NCI-H345 treated with DMSO at 0.1 percent for 48 hours (cell line): ENCODE measurements around the gene TFCP2L1.
A peak's percentile ranks its signal among the peaks of the same experiment; 100 is the strongest.

Source experiments
- DNase-seq: peaks from one replicate; lab custom pipeline; 2025; ENCODE audit not compliant: unreplicated experiment; lab: John Stamatoyannopoulos, UW

Gene TFCP2L1

DNA sequence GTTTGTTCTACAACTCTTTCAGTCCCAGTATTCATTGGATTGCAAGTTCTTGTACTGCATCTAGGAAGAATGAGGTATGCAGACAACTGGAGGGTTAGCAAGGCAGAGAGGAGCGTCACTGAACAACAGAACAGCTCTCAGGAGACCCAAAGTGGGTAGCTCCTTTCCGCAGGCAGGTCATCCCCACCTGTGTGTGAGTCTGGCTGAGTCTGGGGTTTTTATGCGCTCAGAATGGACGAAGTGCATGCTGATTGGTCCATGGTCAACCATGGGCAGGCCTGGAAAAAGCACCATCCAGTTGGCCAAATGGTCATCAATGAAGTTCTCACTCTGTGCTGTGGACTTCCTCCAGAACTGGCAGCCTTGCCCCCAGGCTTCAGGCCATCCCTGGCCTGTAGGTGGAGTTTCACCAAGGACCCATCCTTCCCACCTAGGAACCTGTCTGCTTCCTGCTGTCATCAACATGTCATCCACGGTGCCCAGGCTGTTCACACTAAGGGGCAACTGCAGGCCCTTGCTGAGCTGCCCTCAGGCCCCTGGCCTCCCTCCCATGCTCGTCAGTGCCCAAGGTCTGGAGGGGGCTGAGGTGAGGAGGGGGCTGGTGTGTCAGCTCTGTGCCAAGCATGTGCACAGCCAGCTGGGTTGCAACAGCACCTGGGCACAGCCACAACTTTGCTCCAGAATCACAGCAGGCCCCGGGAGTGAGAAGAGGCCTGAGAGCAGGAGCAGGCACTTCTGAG is 11.1 kb upstream of the TFCP2L1 start:
- no peak for DNase-seq

DNA sequence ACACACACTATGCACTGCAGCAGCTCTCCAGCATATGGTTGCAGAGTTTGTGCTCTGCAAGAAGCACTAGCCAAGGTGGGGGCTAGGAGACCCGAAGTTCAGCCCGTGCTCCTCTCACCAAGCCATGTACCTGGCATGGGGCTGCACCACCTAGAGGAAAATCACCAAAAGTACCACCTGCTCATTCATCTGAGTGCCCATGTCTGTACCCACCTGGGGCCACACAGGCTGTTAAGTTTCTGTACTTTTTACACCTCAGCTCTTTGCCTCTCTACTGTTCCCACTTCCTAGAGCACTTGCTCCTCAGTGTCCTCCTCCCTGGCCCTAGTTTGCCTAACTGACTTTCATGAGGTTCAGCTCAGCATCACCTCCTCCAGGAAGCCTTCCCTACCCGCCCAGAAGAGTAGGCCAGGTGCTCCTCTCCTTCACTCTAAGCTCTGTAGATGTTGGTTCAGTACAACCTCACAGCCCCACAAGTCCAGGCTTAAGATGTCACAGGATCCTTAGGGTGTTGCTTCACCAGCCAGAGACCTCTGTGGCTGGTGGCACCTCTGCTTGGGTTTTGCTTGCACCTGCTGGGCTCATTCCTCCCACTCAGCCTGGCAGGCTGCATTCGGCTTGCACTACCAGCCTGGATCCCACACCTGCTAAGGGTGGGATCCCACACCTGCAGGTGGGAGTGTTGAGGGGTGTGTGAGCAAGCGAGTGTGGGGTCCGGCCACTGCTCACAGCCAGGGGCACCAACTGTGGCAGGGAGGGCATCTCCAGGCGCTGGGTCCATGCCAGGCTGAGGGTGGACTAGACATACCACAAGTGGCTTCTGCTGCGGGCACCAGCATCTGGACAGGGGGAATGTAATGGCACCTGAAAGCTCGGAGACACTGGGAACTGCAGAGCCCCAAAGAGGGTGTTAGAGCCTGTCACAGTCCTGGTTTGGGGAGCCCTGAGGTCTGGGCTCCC is 10.2 kb upstream of the TFCP2L1 start:
- no peak for DNase-seq

DNA sequence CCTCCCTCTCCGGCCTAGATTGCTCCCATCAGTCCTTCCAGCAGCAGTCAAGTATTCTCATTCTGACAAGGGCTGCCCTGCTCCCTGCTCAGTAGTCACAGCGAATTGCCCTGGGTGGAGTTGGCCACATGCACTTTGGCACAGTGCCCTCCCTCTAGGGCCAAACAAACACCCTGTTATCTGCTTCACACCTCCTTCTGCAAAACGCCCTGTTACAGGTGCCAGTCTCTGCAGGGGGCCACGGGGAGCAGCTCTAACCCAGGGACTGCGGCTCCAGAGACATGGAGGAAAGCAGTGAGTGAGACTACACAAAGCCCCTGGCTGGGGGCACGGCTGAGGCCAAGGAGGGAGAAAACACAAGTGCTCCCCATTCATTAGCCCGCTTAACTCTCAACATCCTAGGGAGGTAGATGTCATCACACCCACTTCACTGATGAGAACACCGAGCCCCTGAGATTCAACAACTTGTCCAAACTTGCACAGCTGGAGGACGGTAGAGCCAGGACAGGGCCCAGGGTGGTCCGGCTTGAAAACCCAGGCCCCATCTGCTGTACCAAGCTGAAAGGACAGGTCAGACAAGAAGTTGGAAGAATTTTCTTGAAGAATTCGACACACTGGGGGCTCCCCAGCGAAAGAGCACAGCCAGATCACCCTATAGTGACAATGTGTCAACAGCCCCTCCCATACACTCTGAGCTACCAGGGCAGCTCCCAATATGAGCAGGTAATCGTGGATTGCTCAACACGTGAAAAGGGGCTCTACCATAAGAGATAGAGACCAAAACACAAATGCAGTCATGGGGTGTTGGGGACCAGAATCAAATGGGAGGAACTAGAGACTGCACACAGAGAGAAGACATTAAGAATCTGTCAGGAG is 8.7 kb upstream of the TFCP2L1 start:
- peak; percentile 89 for DNase-seq

DNA sequence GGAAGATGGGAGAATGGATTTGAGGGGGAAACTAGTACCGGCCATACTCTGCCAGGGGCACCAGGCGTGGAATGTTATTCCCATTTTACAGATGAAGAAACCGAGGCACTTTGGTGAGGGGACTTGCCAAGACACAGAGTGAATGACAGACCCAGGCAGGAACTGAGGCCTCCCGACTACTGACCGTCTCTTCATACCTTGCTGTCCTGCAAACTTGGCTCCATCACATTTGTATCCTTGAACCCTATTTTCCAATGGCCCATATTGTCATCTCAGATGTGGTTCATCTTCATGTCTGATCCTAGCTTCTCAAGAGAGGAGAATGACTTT is 6.2 kb upstream of the TFCP2L1 start:
- no peak for DNase-seq

DNA sequence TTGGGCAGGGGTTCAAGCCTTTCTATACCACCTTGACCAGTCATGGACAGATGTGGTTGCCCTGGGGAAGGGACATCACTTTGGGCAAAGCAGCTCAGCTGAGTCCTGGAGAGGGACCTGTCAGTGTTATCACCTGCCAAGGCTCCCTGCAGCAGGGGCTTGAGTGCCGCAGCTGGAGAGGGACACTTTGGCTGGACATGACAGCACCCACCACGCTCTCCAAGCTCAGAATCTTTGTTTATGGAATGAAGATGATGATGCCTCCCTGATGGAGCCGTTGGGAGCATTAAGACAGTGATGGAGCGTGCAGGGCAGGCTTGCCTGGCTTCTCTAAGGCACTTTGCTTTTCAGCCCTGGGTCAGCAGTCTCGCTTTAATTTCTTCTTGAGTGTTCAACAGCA is 4.3 kb upstream of the TFCP2L1 start:
- DNase-seq, result no peak

DNA sequence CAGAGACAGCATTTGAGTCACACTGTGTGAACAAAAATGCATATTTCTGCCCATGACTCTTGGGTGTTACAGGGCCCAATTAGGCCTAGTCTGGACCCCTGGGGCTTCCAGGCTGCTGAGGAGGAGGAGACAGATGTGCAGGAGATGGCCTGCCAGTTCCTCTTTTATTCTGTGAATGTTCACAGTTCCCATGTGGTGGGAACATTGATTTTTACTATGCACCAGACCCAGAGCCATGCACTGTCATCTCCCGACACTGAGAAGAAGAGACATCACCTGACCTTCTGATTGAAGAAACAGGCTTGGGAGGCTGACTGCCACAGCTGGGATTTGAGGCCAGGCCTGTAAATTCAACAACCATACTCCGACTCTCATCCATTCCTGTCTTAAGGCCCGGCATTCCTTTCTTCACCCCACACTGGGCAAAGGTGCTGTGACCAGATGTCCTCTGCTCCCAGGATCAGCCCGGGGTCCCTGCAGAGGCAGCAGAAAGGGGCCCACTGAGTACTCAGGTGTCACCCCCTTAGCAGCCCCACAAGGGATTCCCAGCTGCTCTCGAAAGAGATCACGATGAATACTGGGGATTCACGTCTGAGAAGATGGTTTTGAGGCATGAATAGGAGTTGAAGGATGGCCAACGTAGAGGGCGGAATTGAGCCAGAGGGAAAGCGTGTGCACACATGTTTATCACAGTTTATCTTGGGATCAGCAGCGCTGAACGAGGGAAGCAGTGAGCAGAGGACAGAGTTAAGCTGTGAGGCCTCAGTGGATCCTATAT is 3.6 kb upstream of the TFCP2L1 start:
- no peak for DNase-seq

DNA sequence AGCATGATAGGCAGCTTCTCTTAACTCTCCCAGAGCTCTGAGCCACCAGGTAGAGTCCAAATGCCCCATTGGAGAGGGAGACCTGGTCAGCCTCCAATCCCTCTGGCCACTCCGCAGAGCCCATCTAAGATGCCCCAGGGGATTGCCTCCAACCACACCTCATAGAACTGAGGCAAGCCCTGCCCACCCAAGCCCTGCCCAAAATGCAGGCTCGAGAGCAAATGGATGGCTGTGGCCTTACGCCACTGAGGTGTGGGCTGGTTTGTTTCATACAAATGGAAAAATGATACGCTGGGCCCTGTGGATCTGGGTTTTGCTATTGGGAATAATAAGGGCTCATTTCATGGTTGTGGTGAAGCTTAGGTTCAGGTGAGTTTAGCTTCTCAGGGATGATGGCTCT is 3.0 kb upstream of the TFCP2L1 start:
- DNase-seq, result no peak

DNA sequence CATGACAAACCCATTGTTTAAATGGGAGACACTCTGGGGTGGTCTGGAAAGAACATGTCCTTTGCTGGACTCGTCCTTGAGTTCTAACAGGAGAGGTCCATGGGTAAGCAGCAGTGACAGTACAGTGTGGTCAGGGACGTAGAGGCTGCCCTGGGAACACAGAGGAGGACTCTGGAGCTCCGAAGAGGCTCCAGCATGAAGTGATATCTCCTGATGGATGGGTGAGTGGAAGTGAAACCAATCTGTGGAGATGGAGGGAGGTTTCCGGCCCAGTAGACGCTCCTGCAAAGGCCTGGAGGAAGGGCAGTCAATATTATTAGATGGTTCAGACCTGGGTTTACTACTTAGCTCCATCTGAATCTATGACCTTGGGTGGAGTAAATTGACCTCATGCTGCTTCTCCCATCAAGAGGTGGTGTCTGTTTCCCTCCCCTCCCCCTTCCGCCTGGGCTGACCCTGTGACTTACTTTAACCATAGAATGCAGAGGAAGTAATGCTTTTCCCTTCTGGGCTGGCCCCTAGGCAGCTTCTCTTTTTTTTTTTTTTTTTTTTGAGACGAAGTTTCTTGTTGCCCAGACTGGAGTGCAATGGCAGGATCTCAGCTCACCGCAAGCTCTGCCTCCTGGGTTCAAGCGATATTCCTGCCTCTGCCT is 2.3 kb upstream of the TFCP2L1 start:
- DNase-seq, result no peak

DNA sequence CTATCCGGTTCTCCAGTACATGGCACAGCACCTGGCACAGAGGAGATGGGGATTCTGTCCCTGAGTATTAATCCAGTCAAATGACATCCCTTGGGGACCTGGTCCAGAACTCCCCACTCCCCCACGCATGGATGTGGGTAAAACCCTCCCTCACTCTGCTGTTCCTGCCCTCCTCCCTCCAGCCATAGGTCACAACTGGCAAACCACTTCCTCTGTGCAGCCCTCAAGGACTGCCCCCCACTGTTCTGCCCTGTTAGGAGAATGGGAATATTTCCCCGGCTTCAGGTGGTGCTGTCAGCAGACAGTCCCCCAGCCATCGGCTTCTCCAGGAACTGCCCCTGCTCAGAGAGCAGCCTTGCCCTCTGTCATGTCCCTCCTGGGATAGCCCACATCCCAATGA is 1.5 kb upstream of the TFCP2L1 start:
- no peak for DNase-seq

DNA sequence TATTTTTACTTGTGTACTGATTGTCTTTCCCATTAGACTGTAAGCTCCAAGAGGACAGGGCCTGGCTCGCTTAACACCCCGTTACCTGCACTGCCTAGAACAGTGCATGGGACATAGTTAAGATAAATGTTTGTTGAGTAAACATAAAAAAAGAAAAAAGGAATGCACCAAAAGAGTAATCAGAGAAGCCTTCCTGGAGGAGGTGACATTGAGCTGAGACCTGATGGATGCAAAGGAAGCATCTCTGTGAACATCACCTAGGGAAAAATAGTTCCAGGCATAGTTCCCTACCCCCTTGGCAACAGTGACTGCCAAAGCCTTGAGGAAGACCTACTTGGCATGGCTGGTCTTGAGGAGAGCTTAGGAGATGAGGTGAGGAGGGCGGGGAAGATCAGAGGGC is 924 bp upstream of the TFCP2L1 start:
- no peak for DNase-seq

DNA sequence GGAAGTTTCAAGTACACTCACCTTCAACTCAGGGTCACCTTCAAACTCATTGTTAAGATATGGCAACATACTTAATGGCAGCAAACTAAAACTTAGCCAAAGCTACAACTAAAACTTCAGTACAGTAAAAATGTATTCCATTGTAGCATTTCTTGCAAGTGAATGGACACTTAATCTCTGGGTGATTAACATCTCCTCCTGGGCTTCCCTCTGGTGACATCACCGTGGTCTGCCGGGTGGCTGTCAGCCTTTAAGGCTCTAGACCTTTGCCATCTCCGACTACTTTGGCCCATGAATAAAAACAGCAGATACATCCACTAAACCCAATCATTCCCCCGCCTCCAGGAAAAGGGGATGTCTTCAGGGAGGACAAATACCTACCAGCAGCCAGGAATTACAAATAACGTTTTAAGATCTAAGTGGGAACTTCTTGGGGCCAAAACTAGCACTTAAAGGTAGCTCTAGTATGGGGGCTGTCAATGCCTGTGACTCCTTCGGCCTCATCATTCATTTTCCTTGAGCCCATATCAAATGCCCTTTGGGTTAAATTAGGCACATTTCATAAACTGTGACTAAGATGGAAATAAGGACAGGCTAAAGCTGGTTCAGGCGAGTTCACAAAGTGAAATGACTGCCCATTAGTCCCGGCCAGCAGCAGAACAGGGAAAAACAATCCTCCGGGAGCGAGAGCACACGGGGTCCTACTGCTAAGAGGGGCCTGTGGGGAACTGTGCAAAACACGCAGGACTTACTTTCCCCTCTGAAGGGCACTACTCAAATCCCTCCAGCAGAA is 1.1 kb downstream of the TFCP2L1 start:
- no peak for DNase-seq

DNA sequence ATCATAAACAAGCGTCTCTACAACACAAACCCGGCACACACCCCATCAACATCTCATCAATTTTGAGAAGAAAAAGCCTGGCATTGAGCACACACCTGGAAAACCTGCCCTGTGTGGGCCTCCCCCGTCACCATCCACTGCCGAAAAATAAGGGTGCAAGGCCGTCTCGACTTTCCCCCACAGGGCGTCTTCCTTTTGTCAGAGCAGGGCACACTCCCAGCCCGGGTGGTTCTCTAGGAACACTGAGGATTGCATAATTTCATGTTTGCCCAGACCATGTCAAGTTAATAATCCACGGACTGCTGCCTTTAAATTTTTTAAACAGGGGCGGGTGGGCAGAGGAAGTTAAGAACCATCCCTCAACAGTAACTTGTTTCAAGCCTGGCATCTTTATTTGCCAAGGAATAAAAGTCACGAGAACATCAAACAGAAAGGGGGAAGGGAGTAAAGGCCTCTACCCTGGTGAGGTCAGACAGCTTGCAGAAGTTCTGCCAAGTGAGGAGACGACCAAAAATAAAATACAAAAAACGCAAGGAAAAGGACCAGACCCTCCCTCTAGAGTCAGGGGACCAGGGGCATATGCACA is 2.1 kb downstream of the TFCP2L1 start:
- DNase-seq, result no peak

DNA sequence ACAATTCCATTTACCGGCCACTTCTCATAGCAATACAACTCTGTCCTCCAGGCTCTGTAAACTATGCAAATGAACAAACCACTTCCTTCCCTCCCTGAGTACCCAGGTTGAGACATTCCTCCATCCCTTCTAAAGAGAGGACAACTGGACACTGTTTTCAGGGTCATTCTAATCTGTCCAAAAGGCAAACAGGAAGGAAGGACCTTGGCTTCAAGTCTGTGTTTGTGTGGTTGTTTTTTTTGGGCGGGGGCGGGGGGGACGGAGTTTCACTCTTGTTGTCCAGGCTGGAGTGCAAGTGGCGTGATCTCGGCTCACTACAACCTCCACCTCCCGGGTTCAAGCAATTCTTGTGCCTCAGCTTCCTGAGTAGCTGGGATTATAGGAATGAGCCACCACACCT is 3.3 kb downstream of the TFCP2L1 start:
- DNase-seq, result no peak

DNA sequence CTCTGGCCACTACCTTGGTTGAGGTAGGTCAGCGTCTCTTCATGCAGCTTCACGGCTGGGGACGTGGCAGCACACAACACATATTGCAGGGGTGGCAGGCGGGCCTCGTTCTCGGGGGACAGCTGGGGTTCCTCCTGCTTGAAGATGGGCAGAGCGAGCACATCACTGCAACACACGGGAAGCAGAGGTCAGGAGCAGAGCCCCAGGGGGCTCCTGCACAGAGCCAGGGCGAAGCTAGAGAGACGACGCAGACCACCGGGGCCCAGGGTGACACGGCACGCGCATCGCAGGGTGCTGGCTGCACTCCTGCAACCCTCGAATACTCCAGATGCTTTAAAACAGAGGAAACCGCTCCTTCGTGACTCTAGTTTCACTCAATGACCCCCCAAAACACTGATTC is 3.9 kb downstream of the TFCP2L1 start:
- no peak for DNase-seq

DNA sequence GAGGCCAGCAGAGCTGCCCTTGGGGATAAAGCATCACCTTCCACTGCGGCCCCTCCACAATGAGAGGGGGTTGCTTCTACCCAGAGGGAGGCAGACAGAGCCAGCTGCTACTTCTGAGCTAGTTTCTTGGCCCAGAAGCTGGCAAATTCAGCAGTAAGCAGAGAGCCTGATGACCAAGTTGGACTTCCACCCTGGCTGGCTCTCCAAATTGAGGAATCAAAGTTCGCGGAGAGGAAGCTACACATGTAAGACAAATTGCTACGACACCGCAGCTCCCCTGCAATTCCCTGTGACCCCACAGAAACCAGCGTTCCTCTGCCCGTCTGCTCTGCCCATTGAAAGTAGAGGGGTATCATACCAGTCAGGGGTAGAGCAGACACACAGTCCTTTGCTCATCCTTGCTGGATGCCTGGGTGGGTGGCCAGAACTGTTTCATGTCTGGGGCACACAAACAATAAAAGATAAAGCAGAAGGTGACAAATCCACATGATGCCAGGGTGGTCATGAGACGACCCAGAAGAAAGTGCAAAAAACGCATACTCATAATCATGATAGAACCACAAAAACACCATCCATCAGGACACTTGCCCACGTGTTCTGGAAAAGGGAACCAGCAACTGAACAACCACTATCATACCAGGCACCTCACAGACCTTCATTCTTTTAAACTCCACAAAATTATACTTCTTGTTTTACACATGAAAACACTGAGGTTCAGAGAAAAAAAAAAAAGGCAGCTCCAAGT is 5.4 kb downstream of the TFCP2L1 start:
- DNase-seq, result no peak

DNA sequence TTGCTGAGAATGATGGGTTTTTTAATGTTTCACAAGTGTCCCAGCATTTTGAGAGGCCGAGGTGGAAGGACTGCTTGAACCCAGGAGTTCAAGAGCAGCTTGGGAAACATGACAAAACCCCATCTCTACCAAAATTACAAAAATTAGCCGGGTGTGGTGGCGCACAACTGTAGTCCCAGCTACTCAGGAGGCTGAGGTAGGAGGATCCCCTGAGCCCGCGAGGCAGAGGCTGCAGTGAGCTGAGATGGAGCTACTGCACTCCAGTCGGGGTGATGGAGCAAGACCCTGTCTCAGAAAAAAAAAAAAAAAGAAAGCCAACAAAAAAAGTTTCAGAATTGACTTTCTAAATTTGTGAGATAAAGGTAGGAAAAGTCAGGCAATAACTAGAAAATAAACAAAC is 8.7 kb downstream of the TFCP2L1 start:
- DNase-seq, result no peak

DNA sequence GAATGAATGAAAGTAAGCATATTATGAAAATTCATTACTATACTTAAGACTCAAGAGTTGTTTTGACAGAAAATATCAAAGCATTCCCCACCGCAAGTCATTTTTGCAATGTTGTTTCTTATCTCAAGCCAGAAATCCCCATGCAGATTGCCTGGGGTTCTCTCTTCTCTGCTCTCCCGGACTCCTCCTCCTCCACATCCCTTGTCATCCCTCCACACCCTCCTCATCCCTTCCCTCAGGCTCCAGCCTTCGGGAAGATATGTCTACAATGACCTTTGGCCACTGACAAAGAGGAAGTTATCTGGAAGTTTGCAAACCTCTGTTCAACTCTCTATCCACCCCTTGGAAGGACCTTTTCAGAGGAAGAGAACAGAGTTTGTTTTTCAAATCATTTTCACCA is 11.9 kb downstream of the TFCP2L1 start:
- DNase-seq, result no peak

DNA sequence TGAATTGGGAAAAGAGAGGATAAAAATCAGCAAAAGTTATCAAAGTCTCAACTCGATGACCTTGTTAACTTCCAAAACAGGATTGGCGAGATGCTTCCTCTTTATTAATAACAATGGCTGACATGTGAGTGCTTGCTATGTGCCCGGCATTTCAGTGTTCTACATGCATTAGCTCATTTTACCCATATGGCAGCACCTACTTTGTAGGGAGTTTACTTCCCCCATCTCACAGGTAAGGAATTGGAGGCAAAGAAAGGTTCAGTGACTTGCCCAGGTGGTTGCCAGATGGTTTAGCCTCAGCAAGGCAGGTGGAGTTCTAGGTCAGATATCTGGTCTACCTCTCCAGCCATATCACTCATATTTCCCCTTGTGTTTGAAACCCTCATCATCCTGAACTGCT is 12.4 kb downstream of the TFCP2L1 start:
- no peak for DNase-seq
